HEK293 (cell line): ENCODE measurements around the gene SPON1.

Experiments used
- CTCF ChIA-PET: fragments of 350-600 bp; formaldehyde crosslinking; extraction: SDS; loops from one replicate; lab custom pipeline; 2021; ENCODE audit warnings: antibody characterized with exemption; lab: Yijun Ruan, JAX
- POLR2A ChIA-PET: fragments of 300-600 bp; formaldehyde crosslinking; extraction: SDS; loops from one replicate; lab custom pipeline; 2020; ENCODE audit warnings: antibody characterized with exemption, inconsistent platforms; lab: Yijun Ruan, JAX
- H3K27ac ChIP-seq: fragments of 200-500 bp; sonication (Bioruptor generic); 2 replicates; pipeline ENCODE4 v1.5.1; 2014; ENCODE audit warnings: low read depth, low read length, control low read depth, inconsistent platforms; ENCODE audit errors: extremely low read depth
- H3K36me3 ChIP-seq, 2 experiments: fragments of 200-500 bp in 1 of 2; sonication (Bioruptor generic) in 1 of 2; 1 replicate in 1 of 2; 2 replicates in 1 of 2; pipeline ENCODE4 v1.5.1; 2014 to 2017; ENCODE audit warnings: inconsistent platforms in 2 of 2, low read length in 2 of 2; ENCODE audit not compliant: control insufficient read depth in 2 of 2, insufficient read depth in 1 of 2
- H3K4me1 ChIP-seq: fragments of 200-500 bp; sonication (Bioruptor generic); 2 replicates; pipeline ENCODE4 v1.5.1; 2014; ENCODE audit warnings: mild to moderate bottlenecking, low read length, inconsistent platforms; ENCODE audit not compliant: control insufficient read depth, insufficient read depth
- H3K4me3 ChIP-seq: 2 replicates; pipeline ENCODE4 v1.5.1; 2011; ENCODE audit warnings: low read depth, mild to moderate bottlenecking, control low read depth, low read length, moderate library complexity
- H3K9me3 ChIP-seq: fragments of 200-500 bp; sonication (Bioruptor generic); 2 replicates; pipeline ENCODE4 v1.5.1; 2014; ENCODE audit warnings: low read depth, low read length, inconsistent platforms; ENCODE audit not compliant: control insufficient read depth, insufficient read depth
- GFI1B ChIP-seq: fragments of 450-650 bp; formaldehyde crosslinking; IDR thresholded peaks from 2 replicates; pipeline ENCODE4 v1.5.1; 2016; ENCODE audit warnings: missing biosample characterization, missing genetic modification characterization
- HOXD13 ChIP-seq: sonication (generic); formaldehyde crosslinking; IDR thresholded peaks from 2 replicates; pipeline ENCODE4 v1.8.0; 2022; ENCODE audit warnings: missing genetic modification reagents, borderline replicate concordance
- SP7 ChIP-seq: fragments of 450-650 bp; formaldehyde crosslinking; IDR thresholded peaks from 2 replicates; pipeline ENCODE4 v1.5.1; 2016; ENCODE audit warnings: missing biosample characterization, missing genetic modification characterization
- YY2 ChIP-seq: fragments of 450-650 bp; formaldehyde crosslinking; IDR thresholded peaks from 2 replicates; pipeline ENCODE4 v1.5.1; 2016; ENCODE audit warnings: missing biosample characterization, missing genetic modification characterization
- ZBTB21 ChIP-seq: fragments of 450-650 bp; formaldehyde crosslinking; IDR thresholded peaks from 2 replicates; pipeline ENCODE4 v1.5.1; 2017; ENCODE audit warnings: missing biosample characterization, missing genetic modification characterization
- ZFP3 ChIP-seq: fragments of 450-650 bp; formaldehyde crosslinking; IDR thresholded peaks from 2 replicates; pipeline ENCODE4 v1.5.1; 2016; ENCODE audit warnings: low read depth, missing biosample characterization, missing genetic modification characterization
- ZFP69B ChIP-seq: fragments of 450-650 bp; formaldehyde crosslinking; IDR thresholded peaks from 2 replicates; pipeline ENCODE4 v1.5.1; 2016; ENCODE audit warnings: missing biosample characterization, missing genetic modification characterization
- ZNF10 ChIP-seq: fragments of 450-650 bp; formaldehyde crosslinking; IDR thresholded peaks from 2 replicates; pipeline ENCODE4 v1.5.1; 2017; ENCODE audit warnings: missing biosample characterization, missing genetic modification characterization
- ZNF114 ChIP-seq: fragments of 450-650 bp; formaldehyde crosslinking; IDR thresholded peaks from 2 replicates; pipeline ENCODE4 v1.5.0; 2017; ENCODE audit warnings: missing biosample characterization, missing genetic modification characterization
- ZNF121 ChIP-seq: fragments of 450-650 bp; formaldehyde crosslinking; IDR thresholded peaks from 2 replicates; pipeline ENCODE4 v1.5.1; 2016; ENCODE audit warnings: missing biosample characterization, missing genetic modification characterization
- ZNF138 ChIP-seq: fragments of 450-650 bp; formaldehyde crosslinking; IDR thresholded peaks from 2 replicates; pipeline ENCODE4 v1.5.1; 2016; ENCODE audit warnings: missing biosample characterization, missing genetic modification characterization, borderline replicate concordance
- ZNF140 ChIP-seq: fragments of 450-650 bp; formaldehyde crosslinking; IDR thresholded peaks from 2 replicates; pipeline ENCODE4 v1.5.1; 2016; ENCODE audit warnings: missing biosample characterization, missing genetic modification characterization
- ZNF169 ChIP-seq: fragments of 450-650 bp; formaldehyde crosslinking; IDR thresholded peaks from 2 replicates; pipeline ENCODE4 v1.5.1; 2016; ENCODE audit warnings: missing biosample characterization, missing genetic modification characterization
- ZNF202 ChIP-seq: fragments of 450-650 bp; formaldehyde crosslinking; IDR thresholded peaks from 2 replicates; pipeline ENCODE4 v1.5.1; 2016; ENCODE audit warnings: missing biosample characterization, missing genetic modification characterization, borderline replicate concordance
- ZNF211 ChIP-seq: fragments of 450-650 bp; formaldehyde crosslinking; IDR thresholded peaks from 2 replicates; pipeline ENCODE4 v1.5.1; 2016; ENCODE audit warnings: low read depth, missing biosample characterization, missing genetic modification characterization
- ZNF24 ChIP-seq: fragments of 450-650 bp; formaldehyde crosslinking; IDR thresholded peaks from 2 replicates; pipeline ENCODE4 v1.5.1; 2016; ENCODE audit warnings: missing biosample characterization, missing genetic modification characterization
- ZNF311 ChIP-seq: fragments of 450-650 bp; formaldehyde crosslinking; IDR thresholded peaks from 2 replicates; pipeline ENCODE4 v1.5.1; 2017; ENCODE audit warnings: missing biosample characterization, missing genetic modification characterization, borderline replicate concordance
- ZNF366 ChIP-seq: fragments of 450-650 bp; formaldehyde crosslinking; conservative IDR thresholded peaks from 2 replicates; pipeline ENCODE4 v1.5.1; 2016; ENCODE audit warnings: missing biosample characterization, missing genetic modification characterization
- ZNF404 ChIP-seq: fragments of 450-650 bp; formaldehyde crosslinking; IDR thresholded peaks from 2 replicates; pipeline ENCODE4 v1.5.1; 2017; ENCODE audit warnings: missing biosample characterization, missing genetic modification characterization
- ZNF529 ChIP-seq: fragments of 450-650 bp; formaldehyde crosslinking; IDR thresholded peaks from 2 replicates; pipeline ENCODE4 v1.5.1; 2017; ENCODE audit warnings: missing genetic modification characterization, missing biosample characterization; ENCODE audit not compliant: insufficient replicate concordance
- ZNF555 ChIP-seq: fragments of 450-650 bp; formaldehyde crosslinking; conservative IDR thresholded peaks from 2 replicates; pipeline ENCODE4 v1.5.1; 2017; ENCODE audit warnings: missing biosample characterization, mild to moderate bottlenecking, missing genetic modification characterization, inconsistent platforms
- ZNF585B ChIP-seq: fragments of 450-650 bp; formaldehyde crosslinking; IDR thresholded peaks from 2 replicates; pipeline ENCODE4 v1.5.1; 2016; ENCODE audit warnings: missing biosample characterization, missing genetic modification characterization
- ZNF596 ChIP-seq: fragments of 450-650 bp; IDR thresholded peaks from 2 replicates; pipeline ENCODE4 v1.5.0; 2018; ENCODE audit warnings: missing biosample characterization, mild to moderate bottlenecking, missing genetic modification characterization, moderate library complexity
- ZNF610 ChIP-seq: fragments of 450-650 bp; formaldehyde crosslinking; IDR thresholded peaks from 2 replicates; pipeline ENCODE4 v1.5.1; 2016; ENCODE audit warnings: missing biosample characterization, missing genetic modification characterization, borderline replicate concordance
- ZNF701 ChIP-seq: fragments of 450-650 bp; formaldehyde crosslinking; IDR thresholded peaks from 2 replicates; pipeline ENCODE4 v1.5.1; 2016; ENCODE audit warnings: missing biosample characterization, missing genetic modification characterization
- TF ChIP-seq, protein P1 (sequence below): fragments of 450-650 bp; formaldehyde crosslinking; IDR thresholded peaks from 2 replicates; pipeline ENCODE4 v1.5.1; 2016; ENCODE audit warnings: missing biosample characterization, missing genetic modification characterization
- TF ChIP-seq, protein P2 (sequence below): fragments of 450-650 bp; formaldehyde crosslinking; IDR thresholded peaks from 2 replicates; pipeline ENCODE4 v1.5.1; 2016; ENCODE audit warnings: missing biosample characterization, missing genetic modification characterization
- TF ChIP-seq, protein P3 (sequence below): fragments of 450-650 bp; formaldehyde crosslinking; IDR thresholded peaks from 2 replicates; pipeline ENCODE4 v1.5.1; 2016; ENCODE audit warnings: missing biosample characterization, missing genetic modification characterization
- TF ChIP-seq, protein P4 (sequence below): fragments of 450-650 bp; formaldehyde crosslinking; IDR thresholded peaks from 2 replicates; pipeline ENCODE4 v1.5.1; 2017; ENCODE audit warnings: missing biosample characterization, missing genetic modification characterization
- TF ChIP-seq, protein P5 (sequence below): fragments of 450-650 bp; formaldehyde crosslinking; IDR thresholded peaks from 2 replicates; pipeline ENCODE4 v1.5.1; 2016; ENCODE audit warnings: missing biosample characterization, missing genetic modification characterization
- TF ChIP-seq, protein P6 (sequence below): fragments of 450-650 bp; IDR thresholded peaks from 2 replicates; pipeline ENCODE4 v1.5.1; 2018; ENCODE audit warnings: missing biosample characterization, missing genetic modification characterization

SPON1 gene

DNA sequence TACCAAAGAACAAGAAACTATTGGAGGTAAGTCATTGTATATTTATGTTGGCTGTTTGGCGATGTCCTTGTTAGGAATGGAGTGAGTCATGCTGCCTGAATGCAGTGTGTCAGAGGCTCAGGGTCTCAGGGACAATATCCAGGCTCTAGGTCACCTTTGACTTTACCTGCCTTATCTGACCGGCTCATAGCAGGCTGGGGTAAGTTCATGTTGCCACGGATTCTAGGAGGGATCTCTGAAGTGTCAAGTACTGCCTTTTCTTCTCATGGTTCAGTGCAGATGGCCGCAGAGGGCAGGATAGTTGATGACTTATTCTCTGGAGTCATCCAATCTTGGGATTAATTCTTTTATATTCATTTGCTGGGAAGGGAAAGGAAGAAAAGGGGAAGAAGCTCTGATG lies 53.2 kb downstream of the SPON1 start:
- Histone ChIP-seq H3K9me3 (no peaks in the 10 kb centered on the region), H3K4me3 (no peak overlapping the region), H3K27ac (no peak overlapping the region), H3K36me3 (no peaks in the 10 kb centered on the region), H3K4me1 (no peaks in the 10 kb centered on the region)
- CTCF ChIA-PET = interaction anchor here (1.0 to 1.2 kb wide), 2 partner anchors 45 to 57 kb away, joined by 3 to 4 read pairs; no protein-coding TSS in a partner anchor
- POLR2A ChIA-PET = no interaction called here
- peak; percentile 48; the same call in 1 of the 2 replicates for TF ChIP-seq ZNF366
- TF ChIP-seq ZNF169 (tag by site-specific recombination) = no peak
- TF ChIP-seq, protein P1, sequence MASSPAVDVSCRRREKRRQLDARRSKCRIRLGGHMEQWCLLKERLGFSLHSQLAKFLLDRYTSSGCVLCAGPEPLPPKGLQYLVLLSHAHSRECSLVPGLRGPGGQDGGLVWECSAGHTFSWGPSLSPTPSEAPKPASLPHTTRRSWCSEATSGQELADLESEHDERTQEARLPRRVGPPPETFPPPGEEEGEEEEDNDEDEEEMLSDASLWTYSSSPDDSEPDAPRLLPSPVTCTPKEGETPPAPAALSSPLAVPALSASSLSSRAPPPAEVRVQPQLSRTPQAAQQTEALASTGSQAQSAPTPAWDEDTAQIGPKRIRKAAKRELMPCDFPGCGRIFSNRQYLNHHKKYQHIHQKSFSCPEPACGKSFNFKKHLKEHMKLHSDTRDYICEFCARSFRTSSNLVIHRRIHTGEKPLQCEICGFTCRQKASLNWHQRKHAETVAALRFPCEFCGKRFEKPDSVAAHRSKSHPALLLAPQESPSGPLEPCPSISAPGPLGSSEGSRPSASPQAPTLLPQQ (tag by site-specific recombination) = no peak
- TF ChIP-seq ZNF24 (tag by site-specific recombination) = no peak
- TF ChIP-seq ZNF596 (tag by site-specific recombination) = no peak
- TF ChIP-seq HOXD13 (CRISPR knock-in tag) = no peak
- no peak for TF ChIP-seq ZNF138 (tag by site-specific recombination)
- TF ChIP-seq ZNF121 = no peak
- TF ChIP-seq, protein P2, sequence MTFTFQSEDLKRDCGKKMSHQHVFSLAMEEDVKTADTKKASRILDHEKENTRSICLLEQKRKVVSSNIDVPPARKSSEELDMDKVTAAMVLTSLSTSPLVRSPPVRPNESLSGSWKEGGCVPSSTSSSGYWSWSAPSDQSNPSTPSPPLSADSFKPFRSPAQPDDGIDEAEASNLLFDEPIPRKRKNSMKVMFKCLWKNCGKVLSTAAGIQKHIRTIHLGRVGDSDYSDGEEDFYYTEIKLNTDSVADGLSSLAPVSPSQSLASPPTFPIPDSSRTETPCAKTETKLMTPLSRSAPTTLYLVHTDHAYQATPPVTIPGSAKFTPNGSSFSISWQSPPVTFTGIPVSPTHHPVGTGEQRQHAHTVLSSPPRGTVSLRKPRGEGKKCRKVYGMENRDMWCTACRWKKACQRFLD (tag by site-specific recombination) = no peak
- TF ChIP-seq GFI1B (tag by site-specific recombination) = no peak
- no peak for TF ChIP-seq ZNF211
- no peak for TF ChIP-seq ZNF140 (tag by site-specific recombination)
- TF ChIP-seq, protein P3, sequence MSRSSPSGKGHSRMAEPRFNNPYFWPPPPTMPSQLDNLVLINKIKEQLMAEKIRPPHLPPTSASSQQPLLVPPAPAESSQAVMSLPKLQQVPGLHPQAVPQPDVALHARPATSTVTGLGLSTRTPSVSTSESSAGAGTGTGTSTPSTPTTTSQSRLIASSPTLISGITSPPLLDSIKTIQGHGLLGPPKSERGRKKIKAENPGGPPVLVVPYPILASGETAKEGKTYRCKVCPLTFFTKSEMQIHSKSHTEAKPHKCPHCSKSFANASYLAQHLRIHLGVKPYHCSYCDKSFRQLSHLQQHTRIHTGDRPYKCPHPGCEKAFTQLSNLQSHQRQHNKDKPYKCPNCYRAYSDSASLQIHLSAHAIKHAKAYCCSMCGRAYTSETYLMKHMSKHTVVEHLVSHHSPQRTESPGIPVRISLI = no peak
- TF ChIP-seq, protein P4, sequence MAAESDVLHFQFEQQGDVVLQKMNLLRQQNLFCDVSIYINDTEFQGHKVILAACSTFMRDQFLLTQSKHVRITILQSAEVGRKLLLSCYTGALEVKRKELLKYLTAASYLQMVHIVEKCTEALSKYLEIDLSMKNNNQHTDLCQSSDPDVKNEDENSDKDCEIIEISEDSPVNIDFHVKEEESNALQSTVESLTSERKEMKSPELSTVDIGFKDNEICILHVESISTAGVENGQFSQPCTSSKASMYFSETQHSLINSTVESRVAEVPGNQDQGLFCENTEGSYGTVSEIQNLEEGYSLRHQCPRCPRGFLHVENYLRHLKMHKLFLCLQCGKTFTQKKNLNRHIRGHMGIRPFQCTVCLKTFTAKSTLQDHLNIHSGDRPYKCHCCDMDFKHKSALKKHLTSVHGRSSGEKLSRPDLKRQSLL (tag by site-specific recombination) = peak; percentile 41; the same call in 1 of the 2 replicates
- TF ChIP-seq, protein P5, sequence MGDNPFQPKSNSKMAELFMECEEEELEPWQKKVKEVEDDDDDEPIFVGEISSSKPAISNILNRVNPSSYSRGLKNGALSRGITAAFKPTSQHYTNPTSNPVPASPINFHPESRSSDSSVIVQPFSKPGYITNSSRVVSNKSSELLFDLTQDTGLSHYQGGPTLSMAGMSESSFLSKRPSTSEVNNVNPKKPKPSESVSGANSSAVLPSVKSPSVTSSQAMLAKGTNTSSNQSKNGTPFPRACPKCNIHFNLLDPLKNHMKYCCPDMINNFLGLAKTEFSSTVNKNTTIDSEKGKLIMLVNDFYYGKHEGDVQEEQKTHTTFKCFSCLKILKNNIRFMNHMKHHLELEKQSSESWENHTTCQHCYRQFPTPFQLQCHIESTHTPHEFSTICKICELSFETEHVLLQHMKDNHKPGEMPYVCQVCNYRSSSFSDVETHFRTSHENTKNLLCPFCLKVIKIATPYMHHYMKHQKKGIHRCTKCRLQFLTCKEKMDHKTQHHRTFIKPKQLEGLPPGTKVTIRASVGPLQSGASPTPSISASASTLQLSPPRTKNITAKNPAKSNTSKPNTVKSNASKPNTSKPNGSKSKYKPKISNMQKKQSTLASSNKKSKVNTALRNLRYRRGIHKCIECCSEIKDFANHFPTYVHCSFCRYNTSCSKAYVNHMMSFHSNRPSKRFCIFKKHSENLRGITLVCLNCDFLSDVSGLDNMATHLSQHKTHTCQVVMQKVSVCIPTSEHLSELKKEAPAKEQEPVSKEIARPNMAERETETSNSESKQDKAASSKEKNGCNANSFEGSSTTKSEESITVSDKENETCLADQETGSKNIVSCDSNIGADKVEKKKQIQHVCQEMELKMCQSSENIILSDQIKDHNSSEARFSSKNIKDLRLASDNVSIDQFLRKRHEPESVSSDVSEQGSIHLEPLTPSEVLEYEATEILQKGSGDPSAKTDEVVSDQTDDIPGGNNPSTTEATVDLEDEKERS (tag by site-specific recombination) = no peak
- no peak for TF ChIP-seq YY2
- TF ChIP-seq, protein P6, sequence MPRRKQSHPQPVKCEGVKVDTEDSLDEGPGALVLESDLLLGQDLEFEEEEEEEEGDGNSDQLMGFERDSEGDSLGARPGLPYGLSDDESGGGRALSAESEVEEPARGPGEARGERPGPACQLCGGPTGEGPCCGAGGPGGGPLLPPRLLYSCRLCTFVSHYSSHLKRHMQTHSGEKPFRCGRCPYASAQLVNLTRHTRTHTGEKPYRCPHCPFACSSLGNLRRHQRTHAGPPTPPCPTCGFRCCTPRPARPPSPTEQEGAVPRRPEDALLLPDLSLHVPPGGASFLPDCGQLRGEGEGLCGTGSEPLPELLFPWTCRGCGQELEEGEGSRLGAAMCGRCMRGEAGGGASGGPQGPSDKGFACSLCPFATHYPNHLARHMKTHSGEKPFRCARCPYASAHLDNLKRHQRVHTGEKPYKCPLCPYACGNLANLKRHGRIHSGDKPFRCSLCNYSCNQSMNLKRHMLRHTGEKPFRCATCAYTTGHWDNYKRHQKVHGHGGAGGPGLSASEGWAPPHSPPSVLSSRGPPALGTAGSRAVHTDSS (tag by site-specific recombination) = no peak
- no peak for TF ChIP-seq ZNF404 (tag by site-specific recombination)
- no peak for TF ChIP-seq ZNF10
- no peak for TF ChIP-seq ZNF610 (tag by site-specific recombination)
- no peak for TF ChIP-seq ZNF202 (tag by site-specific recombination)
- TF ChIP-seq SP7 (tag by site-specific recombination) = 0 out of 2 replicates have a peak, but pooled peaks have one; percentile 11
- no peak for TF ChIP-seq ZNF555 (tag by site-specific recombination)
- no peak for TF ChIP-seq ZNF701 (tag by site-specific recombination)
- TF ChIP-seq ZBTB21 (tag by site-specific recombination) = no peak
- no peak for TF ChIP-seq ZNF585B (tag by site-specific recombination)
- TF ChIP-seq ZNF311 (tag by site-specific recombination) = no peak
- no peak for TF ChIP-seq ZFP69B (tag by site-specific recombination)
- TF ChIP-seq ZNF529 = no peak
- no peak for TF ChIP-seq ZNF114 (tag by site-specific recombination)
- no peak for TF ChIP-seq ZFP3 (tag by site-specific recombination)
